CD4-positive, alpha-beta memory T cell (primary cell): ENCODE measurements around the gene PPP1R9A. TPM values are rescaled to one million over a fixed set of nuclear protein-coding genes. Genes with fewer than 3 reads are reported as not detected.
"Not testable (repeated sequence)": the region's sequence is repeated elsewhere in the genome, so short reads cannot be mapped to it uniquely, and the experiment has no call there.

Experiments used
- CTCF ChIA-PET: fragments of 350-600 bp; sonication (Branson Sonifier 250); formaldehyde crosslinking; loops from one replicate; lab custom pipeline; 2021; ENCODE audit warnings: inconsistent platforms; ENCODE audit not compliant: partially characterized antibody; lab: Charles Lee
- POLR2A ChIA-PET: fragments of 350-600 bp; sonication (Branson Sonifier 250); formaldehyde crosslinking; loops from one replicate; lab custom pipeline; 2021; ENCODE audit not compliant: partially characterized antibody; lab: Charles Lee
- DNase-seq, 5 donors: peaks; one replicate each; pipeline versions ENCODE4 v3.0.0 to v3.0.0-alpha.2; 2020 to 2022; ENCODE audit warnings: mixed read lengths in 1 of 5
- H3K27ac ChIP-seq: one replicate; pipeline ENCODE4 v1.7.0; 2013; ENCODE audit warnings: low read depth, low read length
- H3K27me3 ChIP-seq: 2 replicates; pipeline ENCODE4 v1.7.0; 2013; ENCODE audit warnings: mild to moderate bottlenecking, low read length, moderate library complexity; ENCODE audit not compliant: insufficient read depth
- H3K36me3 ChIP-seq: 2 replicates; pipeline ENCODE4 v1.7.0; 2013; ENCODE audit warnings: mild to moderate bottlenecking, low read length, moderate library complexity; ENCODE audit not compliant: insufficient read depth
- H3K4me1 ChIP-seq: 2 replicates; pipeline ENCODE4 v1.7.0; 2013; ENCODE audit warnings: mild to moderate bottlenecking, low read length, moderate library complexity; ENCODE audit not compliant: insufficient read depth
- H3K4me3 ChIP-seq, 2 donors: one replicate each; pipeline ENCODE4 v1.7.0; 2013; ENCODE audit warnings: low read length in 2 of 2, mild to moderate bottlenecking in 1 of 2
- H3K9me3 ChIP-seq, 2 donors: one replicate each; pipeline ENCODE4 v1.7.0; 2013; ENCODE audit warnings: low read length in 2 of 2, control low read depth in 1 of 2; ENCODE audit not compliant: control insufficient read depth in 1 of 2
- H3K27ac Mint-ChIP-seq, 7 donors: one replicate each; pipeline ENCODE4 v1.8.0; 2020 to 2021; ENCODE audit warnings: mixed read lengths in 7 of 7, mild to moderate bottlenecking in 6 of 7, inconsistent platforms in 3 of 7, moderate library complexity in 3 of 7
- H3K27me3 Mint-ChIP-seq, 2 donors: one replicate each; pipeline ENCODE4 v1.8.0; 2020 to 2021; ENCODE audit warnings: mixed read lengths in 2 of 2
- H3K36me3 Mint-ChIP-seq, 2 donors: one replicate each; pipeline ENCODE4 v1.8.0; 2020 to 2021; ENCODE audit warnings: mixed read lengths in 2 of 2, inconsistent platforms in 1 of 2, mild to moderate bottlenecking in 1 of 2
- H3K4me1 Mint-ChIP-seq, 4 donors: one replicate each; pipeline ENCODE4 v1.8.0; 2020 to 2021; ENCODE audit warnings: mixed read lengths in 4 of 4, mild to moderate bottlenecking in 1 of 4
- H3K4me3 Mint-ChIP-seq, 8 donors: one replicate each; pipeline ENCODE4 v1.8.0; 2020 to 2021; ENCODE audit warnings: mixed read lengths in 8 of 8, mild to moderate bottlenecking in 7 of 8, moderate library complexity in 6 of 8, inconsistent platforms in 3 of 8
- H3K9me3 Mint-ChIP-seq, 8 donors: one replicate each; pipeline ENCODE4 v1.8.0; 2020 to 2021; ENCODE audit warnings: mixed read lengths in 8 of 8, mild to moderate bottlenecking in 5 of 8, inconsistent platforms in 3 of 8, moderate library complexity in 1 of 8
- intact Hi-C: fragments of 100-400 bp; cut with micrococcal nuclease; formaldehyde crosslinking; loops from one replicate; pipeline ENCODE4 v1.15.1; 2023
- polyA plus RNA-seq, 2 donors: library from polyadenylated mRNA; unstranded; fragments of 300-500 nt; fragmentation: Illumina TruSeq; gene quantifications; one replicate each; pipeline ENCODE4 v1.2.3, GENCODE V29; 2021
- total RNA-seq, 2 experiments: library from RNA; stranded (reverse); gene quantifications; one replicate each; pipeline ENCODE4 v1.2.3, GENCODE V29; 2021

The PPP1R9A gene
- total and polyA plus RNA-seq, 4 experiments from 2014 or later, result not detected

GRCh38 chr7:95008773-95009172 lies 101.4 kb downstream of the PPP1R9A start:
- H3K27ac Mint-ChIP-seq, POLR2A ChIA-PET, H3K4me1 ChIP-seq, H3K4me1 Mint-ChIP-seq, H3K4me3 ChIP-seq, H3K4me3 Mint-ChIP-seq, intact Hi-C loops, H3K36me3 Mint-ChIP-seq, H3K36me3 ChIP-seq, DNase-seq, H3K27me3 ChIP-seq, H3K9me3 ChIP-seq, H3K9me3 Mint-ChIP-seq, H3K27ac ChIP-seq, H3K27me3 Mint-ChIP-seq, CTCF ChIA-PET: not testable (repeated sequence)

GRCh38 chr7:95011146-95011928 lies 103.9 kb downstream of the PPP1R9A start:
- DNase-seq, result no peak
- ChIA-PET POLR2A (no interaction called here), CTCF (no interaction called here)
- H3K27me3 Mint-ChIP-seq, result no peaks in the 10 kb centered on the region
- no peak overlapping the region for H3K27ac Mint-ChIP-seq
- Histone ChIP-seq H3K36me3 (no peaks in the 10 kb centered on the region), H3K4me3 (no peak overlapping the region), H3K9me3 (no peaks in the 10 kb centered on the region), H3K27ac (no peak overlapping the region), H3K27me3 (no peaks in the 10 kb centered on the region), H3K4me1 (no peaks in the 10 kb centered on the region)
- intact Hi-C loops, result no loop called here
- no peak overlapping the region for H3K4me3 Mint-ChIP-seq
- H3K36me3 Mint-ChIP-seq, result no peaks in the 10 kb centered on the region
- no peaks in the 10 kb centered on the region for H3K4me1 Mint-ChIP-seq
- H3K9me3 Mint-ChIP-seq, result peaks cover 0 to 2% (median 0%) of the 10 kb centered on the region in 8 donors

- Histone ChIP-seq H3K9me3 (no peaks in the 10 kb centered on the region), H3K36me3 (no peaks in the 10 kb centered on the region), H3K27ac (no peak overlapping the region), H3K27me3 (no peaks in the 10 kb centered on the region), H3K4me3 (no peak overlapping the region), H3K4me1 (no peaks in the 10 kb centered on the region)
- no peak overlapping the region for H3K27ac Mint-ChIP-seq
- POLR2A ChIA-PET, result no interaction called here
- H3K36me3 Mint-ChIP-seq, result no peaks in the 10 kb centered on the region
- no peaks in the 10 kb centered on the region for H3K4me1 Mint-ChIP-seq
- DNase-seq, result no peak
- intact Hi-C loops, result no loop called here
- CTCF ChIA-PET, result no interaction called here
- H3K27me3 Mint-ChIP-seq, result no peaks in the 10 kb centered on the region
- no peak overlapping the region for H3K4me3 Mint-ChIP-seq
- H3K9me3 Mint-ChIP-seq, result peaks cover 0 to 2% (median 0%) of the 10 kb centered on the region in 8 donors
These were observed 104.6 kb downstream of the PPP1R9A start for GRCh38 chr7:95011995-95012394.

- no peak for DNase-seq
- Mint-ChIP-seq H3K27ac (no peak overlapping the region), H3K9me3 (peaks cover 0 to 3% (median 0%) of the 10 kb centered on the region in 8 donors), H3K4me3 (no peak overlapping the region), H3K27me3 (no peaks in the 10 kb centered on the region), H3K36me3 (no peaks in the 10 kb centered on the region), H3K4me1 (no peaks in the 10 kb centered on the region)
- H3K9me3 ChIP-seq, result no peaks in the 10 kb centered on the region
- intact Hi-C loops, result no loop called here
- H3K4me3 ChIP-seq, result no peak overlapping the region
- no peaks in the 10 kb centered on the region for H3K4me1 ChIP-seq
- H3K27ac ChIP-seq, result no peak overlapping the region
- ChIA-PET POLR2A (no interaction called here), CTCF (no interaction called here)
- no peaks in the 10 kb centered on the region for H3K27me3 ChIP-seq
- H3K36me3 ChIP-seq, result no peaks in the 10 kb centered on the region
These were observed 110.6 kb downstream of the PPP1R9A start for GRCh38 chr7:95018021-95018420.

- Histone ChIP-seq H3K4me3 (no peak overlapping the region), H3K36me3 (no peaks in the 10 kb centered on the region), H3K27me3 (no peaks in the 10 kb centered on the region), H3K27ac (no peak overlapping the region), H3K4me1 (no peaks in the 10 kb centered on the region), H3K9me3 (no peaks in the 10 kb centered on the region)
- no peak overlapping the region for H3K4me3 Mint-ChIP-seq
- H3K27me3 Mint-ChIP-seq, result no peaks in the 10 kb centered on the region
- ChIA-PET CTCF (no interaction called here), POLR2A (no interaction called here)
- no peaks in the 10 kb centered on the region for H3K36me3 Mint-ChIP-seq
- intact Hi-C loops, result no loop called here
- H3K9me3 Mint-ChIP-seq, result peaks cover 0 to 22% (median 10%) of the 10 kb centered on the region in 8 donors
- H3K4me1 Mint-ChIP-seq, result no peaks in the 10 kb centered on the region
- no peak for DNase-seq
- H3K27ac Mint-ChIP-seq, result no peak overlapping the region
These were observed 118.6 kb downstream of the PPP1R9A start for GRCh38 chr7:95026018-95026417.

- no peak for DNase-seq
- no peaks in the 10 kb centered on the region for H3K27me3 ChIP-seq
- Mint-ChIP-seq H3K9me3 (peaks cover 0 to 22% (median 10%) of the 10 kb centered on the region in 8 donors), H3K27me3 (no peaks in the 10 kb centered on the region), H3K4me1 (no peaks in the 10 kb centered on the region), H3K36me3 (no peaks in the 10 kb centered on the region), H3K27ac (no peak overlapping the region), H3K4me3 (no peak overlapping the region)
- no peaks in the 10 kb centered on the region for H3K9me3 ChIP-seq
- H3K36me3 ChIP-seq, result no peaks in the 10 kb centered on the region
- ChIA-PET POLR2A (no interaction called here), CTCF (no interaction called here)
- no peak overlapping the region for H3K27ac ChIP-seq
- H3K4me1 ChIP-seq, result no peaks in the 10 kb centered on the region
- intact Hi-C loops, result no loop called here
- no peak overlapping the region for H3K4me3 ChIP-seq
These were observed 119.2 kb downstream of the PPP1R9A start for GRCh38 chr7:95026421-95027072.

GRCh38 chr7:95027234-95027872 lies 120.0 kb downstream of the PPP1R9A start:
- ChIA-PET CTCF (no interaction called here), POLR2A (no interaction called here)
- Histone ChIP-seq H3K4me3 (no peak overlapping the region), H3K27me3 (no peaks in the 10 kb centered on the region), H3K4me1 (no peaks in the 10 kb centered on the region), H3K9me3 (no peaks in the 10 kb centered on the region), H3K36me3 (no peaks in the 10 kb centered on the region), H3K27ac (no peak overlapping the region)
- DNase-seq, result no peak
- Mint-ChIP-seq H3K36me3 (no peaks in the 10 kb centered on the region), H3K9me3 (peaks cover 0 to 22% (median 10%) of the 10 kb centered on the region in 8 donors), H3K27me3 (no peaks in the 10 kb centered on the region), H3K4me1 (no peaks in the 10 kb centered on the region), H3K27ac (no peak overlapping the region), H3K4me3 (no peak overlapping the region)
- intact Hi-C loops, result no loop called here
